Prostate gland (tissue), 2 donors: ENCODE data around the gene KRTAP3-1.

Source experiments
- CTCF ChIP-seq, 4 experiments: fragments of 200-600 bp in 2 of 4; fragments of 450-650 bp in 2 of 4; sonication (generic) in 2 of 4; IDR thresholded peaks; 1 replicate in 3 of 4; 2 replicates in 1 of 4; pipeline ENCODE4 v1.5.1; 2016 to 2019; ENCODE audit warnings: antibody characterized with exemption in 4 of 4, mild to moderate bottlenecking in 2 of 4, moderate library complexity in 2 of 4
- POLR2A ChIP-seq: fragments of 450-650 bp; IDR thresholded peaks from one replicate; pipeline ENCODE4 v1.6.1; 2016; ENCODE audit warnings: antibody characterized with exemption, mild to moderate bottlenecking
- POLR2AphosphoS5 ChIP-seq: sonication (generic); formaldehyde crosslinking; IDR thresholded peaks from one replicate; pipeline ENCODE4 v1.6.1; 2017; ENCODE audit warnings: antibody characterized with exemption

- TF ChIP-seq CTCF (IDR thresholded peaks at IDR 0.05) (no peak), POLR2A (no peak), POLR2AphosphoS5 (no peak)
These were observed 12.1 kb downstream of the KRTAP3-1 start for GRCh38 chr17:40996829-40997228.
